ENCODE measurements around the gene COL23A1.

The COL23A1 gene

GRCh38 chr5:178286226-178287090, 303.7 kb downstream of the COL23A1 start:
- no peak for DNase-seq (ENCODE audit: low read depth in 2 of 2)

GRCh38 chr5:178285399-178286225, 304.6 kb downstream of the COL23A1 start:
- no peak for DNase-seq (ENCODE audit: low read depth in 2 of 2)

DNA sequence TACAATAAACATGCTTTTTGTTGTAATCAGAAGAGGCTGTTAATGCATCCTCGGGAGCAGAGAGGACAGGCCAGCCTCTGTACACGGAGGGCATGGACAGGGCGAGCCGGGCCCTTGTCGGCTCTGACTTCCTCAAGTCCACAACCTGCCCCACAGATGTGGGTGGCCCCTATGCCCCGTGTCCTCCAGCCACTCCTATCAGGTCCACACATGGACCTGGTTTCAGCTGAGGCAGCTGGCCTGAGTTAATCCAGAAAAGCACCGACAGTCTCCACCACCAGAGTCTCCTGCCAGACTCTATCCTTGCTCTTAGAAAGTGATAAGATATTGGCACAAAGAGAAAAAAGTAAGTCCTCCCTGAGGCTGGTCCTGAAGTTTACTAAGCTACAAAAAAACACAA, 305.2 kb downstream of the COL23A1 start:
- no peak for DNase-seq (ENCODE audit: low read depth in 2 of 2)

- DNase-seq (ENCODE audit: low read depth in 2 of 2): no peak
These were observed 306.0 kb downstream of the COL23A1 start for GRCh38 chr5:178284093-178284675.

GRCh38 chr5:178283520-178283919, 306.7 kb downstream of the COL23A1 start:
- DNase-seq (ENCODE audit: low read depth in 2 of 2): no peak

DNA sequence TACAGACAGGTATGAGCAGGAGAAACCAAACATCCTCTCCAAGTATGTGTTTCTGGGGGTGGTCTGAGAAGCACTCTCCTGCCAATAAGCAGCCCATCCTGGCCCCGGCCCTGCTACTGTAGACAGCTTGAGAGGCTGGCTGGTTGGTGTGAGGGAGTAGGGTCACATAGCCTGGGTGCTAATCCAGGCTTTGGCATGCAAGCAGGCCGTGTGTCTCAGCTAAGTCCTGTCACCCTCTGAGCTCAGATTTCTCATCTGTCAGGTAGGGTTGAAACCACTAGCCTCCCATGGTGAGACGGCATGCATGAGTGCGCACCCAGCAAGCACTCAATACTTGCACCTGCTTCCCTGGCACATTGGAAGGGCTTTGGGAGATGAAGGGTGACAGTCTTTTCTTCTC, 307.8 kb downstream of the COL23A1 start:
- no peak for DNase-seq (ENCODE audit: low read depth in 2 of 2)

DNA sequence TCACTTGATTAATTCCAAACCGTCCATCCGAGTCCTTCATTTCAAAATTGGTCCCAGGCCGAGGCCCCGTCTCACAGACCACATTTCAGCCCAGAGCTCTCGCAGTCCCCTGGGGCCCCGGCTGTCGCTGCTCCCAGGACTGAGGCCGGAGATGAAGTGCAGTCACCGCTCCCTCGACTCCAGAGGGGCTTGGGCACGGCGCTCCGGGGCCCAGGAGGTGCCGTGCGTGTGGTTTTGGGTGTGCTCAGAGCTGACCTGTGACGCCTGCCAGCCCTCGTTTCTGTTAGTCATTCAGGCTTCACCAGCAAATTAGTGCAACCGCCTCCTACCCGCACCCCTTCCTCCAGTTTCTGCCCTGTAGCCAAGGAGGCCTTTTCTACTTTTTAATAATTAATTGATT, 308.9 kb downstream of the COL23A1 start:
- DNase-seq (ENCODE audit: low read depth in 2 of 2): no peak

DNA sequence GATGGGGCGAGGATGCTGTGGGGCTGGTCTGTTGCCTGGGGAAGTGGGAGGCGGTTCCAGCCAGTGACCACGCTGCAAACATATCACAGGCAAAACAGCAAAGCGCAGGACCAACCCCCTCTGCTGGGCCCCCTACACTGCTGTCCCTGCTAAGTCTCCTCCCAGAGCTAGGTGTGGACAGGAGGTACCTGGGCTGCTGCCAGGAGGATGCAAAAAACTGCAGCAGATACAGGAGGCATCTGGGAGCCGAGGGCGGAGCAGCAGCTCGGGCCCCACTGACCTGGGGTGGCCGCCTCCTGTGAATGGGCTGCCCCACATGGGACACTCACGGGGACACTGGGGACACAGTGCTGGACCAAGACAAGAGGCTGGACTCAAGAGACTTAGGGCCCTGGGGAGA, 309.6 kb downstream of the COL23A1 start:
- no peak for DNase-seq (ENCODE audit: low read depth in 2 of 2)

DNA sequence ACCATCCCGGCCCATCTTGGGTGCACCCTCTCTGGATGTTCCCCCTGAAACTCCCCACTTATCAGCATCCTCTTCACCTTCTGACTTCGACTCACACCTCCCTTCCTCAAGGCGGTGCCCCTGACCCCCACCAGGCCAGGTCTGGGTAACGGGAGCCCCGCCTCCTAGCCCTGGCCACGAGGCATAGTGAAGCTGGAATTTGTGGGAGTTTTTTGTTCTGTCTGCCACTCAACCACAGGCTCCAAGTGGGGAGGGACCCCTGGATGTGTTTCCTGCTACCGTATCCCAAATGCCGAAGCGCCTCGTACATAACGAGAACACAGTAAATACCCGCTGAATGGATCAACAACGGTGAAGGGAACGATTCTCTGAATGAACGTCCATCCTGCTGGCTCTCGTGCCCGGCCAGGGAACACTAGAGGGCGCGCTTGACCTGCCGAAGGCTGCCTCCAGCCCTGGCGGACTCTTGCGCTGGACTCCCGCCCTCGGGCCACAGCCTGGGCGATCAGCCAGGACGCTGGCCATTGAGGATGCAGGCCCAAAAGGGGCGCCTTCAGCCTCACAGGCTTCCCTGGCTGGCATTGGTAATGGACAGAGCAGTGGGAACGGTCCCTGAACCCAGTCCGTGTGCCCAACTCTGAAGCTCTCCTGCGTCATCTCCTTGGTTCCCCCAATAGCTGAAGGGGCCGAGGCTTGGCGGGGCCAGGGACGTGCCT, 310.3 kb downstream of the COL23A1 start:
- DNase-seq (ENCODE audit: low read depth in 2 of 2): peak; percentile 36 to 37

GRCh38 chr5:178279026-178279722, 311.0 kb downstream of the COL23A1 start:
- DNase-seq (ENCODE audit: low read depth in 2 of 2): no peak

GRCh38 chr5:178278358-178279023, 311.7 kb downstream of the COL23A1 start:
- DNase-seq (ENCODE audit: low read depth in 2 of 2): no peak

- DNase-seq (ENCODE audit: low read depth in 2 of 2): no peak
These were observed 312.3 kb downstream of the COL23A1 start for GRCh38 chr5:178277866-178278265.

DNA sequence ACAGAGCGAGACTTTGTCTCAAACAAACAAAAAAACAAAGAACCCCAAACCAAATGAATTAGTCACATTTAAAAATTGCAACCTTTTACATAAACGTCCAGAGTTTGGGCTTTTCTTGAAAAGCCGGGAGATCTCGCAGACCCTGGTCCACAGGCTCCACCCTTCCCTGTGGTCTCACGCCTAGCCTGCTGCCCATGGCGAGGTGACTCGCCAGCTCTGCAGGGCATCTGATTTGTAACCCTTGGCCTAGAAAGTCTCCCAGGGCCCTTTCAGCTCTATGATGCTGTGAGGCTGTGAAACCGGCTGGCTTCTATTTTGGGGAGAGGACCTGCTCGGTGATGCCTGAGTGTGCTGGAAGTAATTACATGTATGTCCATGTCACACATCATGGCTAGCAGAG, 312.8 kb downstream of the COL23A1 start:
- DNase-seq (ENCODE audit: low read depth in 2 of 2): no peak

DNA sequence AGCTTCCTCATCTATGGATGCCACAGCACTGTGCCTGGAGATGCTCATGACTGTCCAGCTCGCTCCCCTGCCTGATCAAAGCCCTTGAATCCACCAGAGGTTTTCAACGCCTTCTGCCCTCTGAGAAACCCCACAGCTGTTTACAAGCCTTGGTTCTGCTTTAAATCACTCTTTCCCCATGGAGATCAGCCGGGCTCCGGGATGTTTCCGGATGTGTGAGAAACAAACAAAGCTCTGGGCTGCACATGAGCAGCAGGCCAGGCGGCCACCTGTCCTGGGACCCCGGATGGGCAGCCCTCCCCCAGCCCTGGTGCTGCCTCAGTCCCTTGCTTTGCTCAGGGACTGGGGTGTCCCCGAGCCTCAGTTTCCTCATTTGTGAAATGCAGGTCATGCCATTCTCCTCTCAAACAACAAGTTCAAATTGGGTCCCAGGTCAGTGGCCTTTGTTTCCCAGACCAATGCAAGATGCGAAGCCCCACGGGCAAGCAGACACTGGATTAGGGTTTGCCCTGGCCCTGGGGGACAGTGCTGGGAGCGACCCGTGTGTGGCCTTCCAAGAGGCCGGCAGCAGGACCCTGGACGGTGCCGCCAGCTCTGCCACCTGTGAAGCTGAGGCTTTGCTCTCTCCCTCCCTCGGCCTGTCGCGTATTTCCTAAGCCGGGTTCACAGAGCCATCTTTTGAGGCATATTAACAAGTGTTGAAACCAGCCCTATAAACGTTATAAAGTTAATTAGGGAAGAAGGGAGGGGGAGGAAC, 315.2 kb downstream of the COL23A1 start:
- no peak for DNase-seq (ENCODE audit: low read depth in 2 of 2)

DNA sequence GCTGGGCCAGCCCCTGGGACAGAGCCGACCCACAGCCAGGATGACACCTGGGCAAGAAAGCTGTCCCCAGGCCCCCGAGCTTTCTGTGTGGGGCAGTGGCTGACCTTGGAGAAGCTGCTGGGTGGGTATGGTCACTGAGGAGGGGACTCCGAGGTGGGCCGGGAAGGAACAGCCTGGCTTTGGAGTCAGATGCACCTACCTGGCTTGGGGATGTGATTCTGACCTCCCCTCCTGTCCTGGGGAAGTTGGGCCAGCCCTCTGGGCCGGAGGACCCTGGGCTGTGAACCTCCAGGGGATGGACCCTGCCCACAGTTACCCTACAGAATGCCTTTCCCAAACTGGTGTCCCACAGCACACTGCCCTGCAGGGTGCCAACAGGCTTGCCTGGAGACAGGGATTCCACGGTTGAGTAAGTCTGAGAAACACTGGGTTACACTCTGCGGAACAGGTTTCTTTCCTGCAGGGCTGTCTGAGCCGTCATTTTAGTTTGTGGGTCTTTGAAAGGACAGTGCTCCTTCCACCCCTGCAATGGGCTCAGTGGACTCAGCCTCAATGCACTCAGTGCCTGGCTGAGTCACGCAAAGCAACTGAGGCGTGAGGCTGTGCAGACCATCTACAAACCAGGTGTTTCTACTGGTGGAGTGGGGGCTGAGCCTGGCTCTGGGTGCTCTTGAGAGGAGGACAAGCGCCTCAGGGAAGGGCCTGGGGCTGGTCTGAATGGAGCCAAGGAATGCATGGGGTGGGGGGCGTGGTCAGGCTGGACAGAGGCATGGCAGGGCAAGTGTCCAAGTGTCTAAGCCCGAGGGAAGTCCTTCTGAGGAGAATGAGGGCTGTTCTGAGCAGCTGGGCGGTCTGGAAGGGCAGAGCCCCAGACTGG, 316.3 kb downstream of the COL23A1 start:
- no peak for DNase-seq (ENCODE audit: low read depth in 2 of 2)

DNA sequence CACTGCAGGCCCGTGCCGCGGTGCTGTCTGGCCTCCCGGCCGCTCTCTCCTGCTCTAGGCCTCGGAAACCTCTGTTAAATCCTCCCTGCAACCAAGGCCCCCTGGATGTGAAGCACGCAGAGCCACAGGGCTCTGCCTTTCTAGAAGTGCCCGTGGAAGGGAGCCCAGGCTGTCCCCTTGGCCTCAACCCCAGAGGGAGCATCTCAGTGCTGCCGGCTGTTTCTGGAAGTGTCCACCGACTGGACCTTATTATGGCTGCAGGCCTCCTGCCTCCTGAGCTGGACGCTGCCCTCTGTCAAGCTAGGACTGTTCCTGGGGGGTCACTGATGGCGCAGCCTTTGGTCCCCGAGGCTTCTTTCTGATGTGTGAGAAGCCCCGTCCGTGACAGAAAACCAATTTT, 317.2 kb downstream of the COL23A1 start:
- no peak for DNase-seq (ENCODE audit: low read depth in 2 of 2)

- no peak for DNase-seq (ENCODE audit: low read depth in 2 of 2)
These were observed 317.6 kb downstream of the COL23A1 start for GRCh38 chr5:178272591-178272990.

DNA sequence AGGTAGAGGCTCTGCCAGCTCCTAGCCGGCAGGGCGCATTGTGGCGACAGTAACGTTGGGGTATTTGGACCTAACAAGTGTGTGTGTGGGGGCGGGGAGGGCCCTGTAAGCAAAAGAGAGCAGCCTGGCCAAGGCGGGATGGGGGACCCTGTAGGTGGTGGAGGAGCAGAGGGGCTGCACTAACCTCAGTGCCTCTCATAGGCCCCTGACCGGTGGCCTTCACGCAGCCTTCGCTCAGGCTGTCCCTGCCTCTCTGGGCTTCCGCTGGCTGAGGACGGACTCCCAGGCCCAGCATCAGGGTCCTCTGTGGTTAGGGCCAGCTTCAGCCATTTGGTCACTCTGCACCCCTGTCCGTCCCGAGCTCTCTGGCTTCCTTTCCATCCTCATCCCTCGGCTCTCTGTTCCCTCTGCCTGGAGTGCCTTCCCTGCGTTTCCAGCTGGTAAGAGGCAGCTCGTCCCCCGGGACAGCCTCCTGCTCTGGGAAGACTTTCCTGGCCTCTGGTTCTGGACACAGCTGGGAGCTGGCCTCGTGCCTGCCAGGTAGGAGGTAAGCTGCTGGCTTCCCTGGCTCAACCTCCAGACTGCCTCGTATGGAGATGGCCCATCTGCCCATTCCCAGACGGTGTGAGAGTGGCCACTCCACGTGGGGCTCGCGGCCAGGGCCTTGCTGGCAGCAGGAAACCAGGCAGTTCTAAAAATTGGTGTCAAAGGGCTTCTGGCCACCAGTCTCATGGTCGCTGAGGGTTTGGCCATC, 318.3 kb downstream of the COL23A1 start:
- no peak for DNase-seq (ENCODE audit: low read depth in 2 of 2)
